ENCODE measurements around the gene URAD. TPM values are rescaled to one million over a fixed set of nuclear protein-coding genes. Genes with fewer than 3 reads are reported as not detected.

Gene URAD
- total RNA-seq, 1 donor from 2014 or later = not detected

- Mint-ChIP-seq H3K9me3 (peaks cover 10% of the 10 kb centered on the region), H3K4me1 (no peaks in the 10 kb centered on the region), H3K27ac (no peak overlapping the region), H3K27me3 (peaks cover 18% of the 10 kb centered on the region), H3K36me3 (ENCODE audit: low read depth) (no peaks in the 10 kb centered on the region), H3K4me3 (no peak overlapping the region)
- DNase-seq = no peak
- ChIA-PET POLR2A (no interaction called here), CTCF (interaction anchor here (1.3 kb wide), 1 partner anchor 113 kb away, joined by 4 read pairs; no protein-coding TSS in a partner anchor)
- intact Hi-C loops (cut with micrococcal nuclease) = no loop called here
- TF ChIP-seq CTCF (IDR thresholded peaks at IDR 0.05) = no peak
- ATAC-seq (ENCODE audit: low read depth) = no peak
These were observed 45.5 kb downstream of the URAD start for GRCh38 chr13:27942972-27943371.

- POLR2A ChIA-PET = no interaction called here
- H3K27me3 Mint-ChIP-seq = peaks cover 33% of the 10 kb centered on the region
- no peak for DNase-seq
- H3K4me1 Mint-ChIP-seq = no peaks in the 10 kb centered on the region
- CTCF ChIA-PET = no interaction called here
- H3K4me3 Mint-ChIP-seq = no peak overlapping the region
- no peak overlapping the region for H3K27ac Mint-ChIP-seq
- intact Hi-C loops (cut with micrococcal nuclease) = no loop called here
- ATAC-seq (ENCODE audit: low read depth) = no peak
- no peaks in the 10 kb centered on the region for H3K9me3 Mint-ChIP-seq
- no peaks in the 10 kb centered on the region for H3K36me3 Mint-ChIP-seq (ENCODE audit: low read depth)
- no peak for TF ChIP-seq CTCF (IDR thresholded peaks at IDR 0.05)
These were observed 54.7 kb downstream of the URAD start for GRCh38 chr13:27933580-27934328.

GRCh38 chr13:27933118-27933517, 55.4 kb downstream of the URAD start:
- no peak for ATAC-seq (ENCODE audit: low read depth)
- Mint-ChIP-seq H3K4me3 (no peak overlapping the region), H3K27ac (no peak overlapping the region), H3K4me1 (peaks cover under 1% of the 10 kb centered on the region), H3K36me3 (ENCODE audit: low read depth) (no peaks in the 10 kb centered on the region), H3K9me3 (no peaks in the 10 kb centered on the region), H3K27me3 (peaks cover 39% of the 10 kb centered on the region)
- ChIA-PET POLR2A (no interaction called here), CTCF (no interaction called here)
- intact Hi-C loops (cut with micrococcal nuclease) = no loop called here
- no peak for DNase-seq
- TF ChIP-seq CTCF (IDR thresholded peaks at IDR 0.05) = no peak

GRCh38 chr13:27929868-27930267, 58.6 kb downstream of the URAD start:
- POLR2A ChIA-PET = no interaction called here

More at GRCh38 chr13:27929868-27930267, 58.6 kb downstream of the URAD start:
- TF ChIP-seq CTCF (IDR thresholded peaks at IDR 0.05) = no peak
- H3K27me3 Mint-ChIP-seq = peaks cover 68% of the 10 kb centered on the region
- no peaks in the 10 kb centered on the region for H3K36me3 Mint-ChIP-seq (ENCODE audit: low read depth)
- H3K9me3 Mint-ChIP-seq = no peaks in the 10 kb centered on the region
- H3K4me3 Mint-ChIP-seq = no peak overlapping the region
- peaks cover 13% of the 10 kb centered on the region for H3K4me1 Mint-ChIP-seq
- ATAC-seq (ENCODE audit: low read depth) (no peak), DNase-seq (no peak)
- intact Hi-C loops (cut with micrococcal nuclease) = no loop called here
- H3K27ac Mint-ChIP-seq = no peak overlapping the region
- CTCF ChIA-PET = interaction anchor here (1.4 kb wide), 1 partner anchor 29 kb away, joined by 3 read pairs; no protein-coding TSS in a partner anchor

Data from activated B cell treated with CpG ODN at 0.5 μM for 24 hours (primary cell).